Fibroblast of lung (primary cell): ENCODE results near the gene SLC2A3. TPM values are rescaled to one million over a fixed set of nuclear protein-coding genes. Genes with fewer than 3 reads are reported as not detected.

Source experiments
- DNase-seq, 2 donors: peaks; one replicate each; pipeline versions ENCODE4 v3.0.0 to v3.0.0-alpha.2; 2010; ENCODE audit warnings: low read depth in 2 of 2
- H2AFZ ChIP-seq: 2 replicates; pipeline ENCODE4 v1.5.1; 2012; ENCODE audit warnings: low read length, control low read depth, inconsistent platforms
- H3K27ac ChIP-seq: 2 replicates; pipeline ENCODE4 v1.5.1; 2011; ENCODE audit warnings: low read length, control low read depth; ENCODE audit not compliant: insufficient read depth
- H3K27me3 ChIP-seq: 2 replicates; pipeline ENCODE4 v1.5.1; 2011; ENCODE audit warnings: mild to moderate bottlenecking, low read length; ENCODE audit not compliant: control insufficient read depth, insufficient read depth
- H3K36me3 ChIP-seq: 2 replicates; pipeline ENCODE4 v1.5.1; 2011; ENCODE audit warnings: low read length; ENCODE audit not compliant: control insufficient read depth, insufficient read depth
- H3K4me1 ChIP-seq: 2 replicates; pipeline ENCODE4 v1.5.1; 2011; ENCODE audit warnings: low read length; ENCODE audit not compliant: control insufficient read depth, insufficient read depth; ENCODE audit errors: extremely low read depth
- H3K4me2 ChIP-seq: 2 replicates; pipeline ENCODE4 v1.5.1; 2011; ENCODE audit warnings: low read length, control low read depth; ENCODE audit not compliant: insufficient read depth; ENCODE audit errors: extremely low read depth
- H3K4me3 ChIP-seq, 4 experiments: fragments of 200-600 bp in 1 of 4; sonication (generic) in 1 of 4; replicated peaks in 1 of 4; 2 replicates each; pipeline ENCODE4 v1.5.1; 2011 to 2016; ENCODE audit warnings: low read length in 4 of 4, low read depth in 3 of 4, mild to moderate bottlenecking in 3 of 4, control low read depth in 2 of 4, inconsistent platforms in 1 of 4, mixed read lengths in 1 of 4; ENCODE audit not compliant: insufficient read depth in 1 of 4; ENCODE audit errors: control extremely low read depth in 1 of 4
- H3K79me2 ChIP-seq: 2 replicates; pipeline ENCODE4 v1.5.1; 2012; ENCODE audit warnings: mild to moderate bottlenecking, low read length, inconsistent platforms; ENCODE audit not compliant: control insufficient read depth, insufficient read depth
- H3K9ac ChIP-seq: 2 replicates; pipeline ENCODE4 v1.5.1; 2011; ENCODE audit warnings: mild to moderate bottlenecking, low read length, control low read depth; ENCODE audit not compliant: insufficient read depth
- H3K9me3 ChIP-seq: 2 replicates; pipeline ENCODE4 v1.5.1; 2012; ENCODE audit warnings: low read depth, low read length; ENCODE audit not compliant: control insufficient read depth, insufficient read depth
- H4K20me1 ChIP-seq: 2 replicates; pipeline ENCODE4 v1.5.1; 2011; ENCODE audit warnings: low read length; ENCODE audit not compliant: control insufficient read depth, insufficient read depth; ENCODE audit errors: extremely low read depth
- EZH2 ChIP-seq: IDR thresholded peaks from 2 replicates; pipeline ENCODE4 v1.5.1; 2012; ENCODE audit warnings: low read length, control low read depth, mild to moderate bottlenecking; ENCODE audit errors: missing control alignments
- polyA plus RNA-seq, 2 donors: library from polyadenylated mRNA; depleted of rRNA in 1 of 2; stranded (reverse) in 1 of 2; unstranded in 1 of 2; fragments of >200 nt; gene quantifications; 2 replicates each; pipeline ENCODE4 v1.2.1, GENCODE V29; 2011 to 2012; ENCODE audit warnings: missing spikeins in 1 of 2
- total RNA-seq: library from RNA; depleted of rRNA; stranded (reverse); fragments of >200 nt; gene quantifications from 2 replicates; pipeline ENCODE4 v1.2.1, GENCODE V29; 2014
- TF ChIP-seq, protein P1 (sequence below), 2 donors: IDR thresholded peaks in 1 of 2; conservative IDR thresholded peaks in 1 of 2; 1 replicate in 1 of 2; 2 replicates in 1 of 2; pipeline ENCODE4 v1.5.1; 2011 to 2012; ENCODE audit warnings: low read length in 2 of 2, control low read depth in 1 of 2, inconsistent platforms in 1 of 2, low read depth in 1 of 2, mild to moderate bottlenecking in 1 of 2

SLC2A3 gene
- total and polyA plus RNA-seq, 2 donors (not counting 1 experiment from before 2014, with no cell fraction given), result 124 to 127 TPM

DNA sequence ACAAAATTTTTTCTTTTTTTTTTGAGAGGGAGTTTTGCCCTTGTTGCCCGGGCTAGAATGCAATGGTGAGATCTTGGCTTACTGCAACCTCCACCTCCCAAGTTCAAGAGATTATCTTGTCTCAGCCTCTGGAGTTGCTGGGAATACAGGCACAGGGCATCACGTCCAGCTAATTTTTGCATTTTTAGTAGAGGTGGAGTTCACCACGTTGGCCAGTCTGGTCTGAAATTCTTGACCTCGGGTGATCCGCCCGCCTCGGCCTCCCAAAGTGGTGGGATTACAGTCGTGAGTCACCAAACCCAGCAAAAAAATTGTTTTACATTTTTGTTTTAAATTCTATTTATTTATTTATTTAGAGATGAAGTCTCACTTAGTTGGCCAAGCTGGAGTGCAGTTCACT, 58.6 kb downstream of the SLC2A3 start:
- H4K20me1 ChIP-seq, result no peaks in the 10 kb centered on the region
- H3K4me1 ChIP-seq, result no peaks in the 10 kb centered on the region
- H3K27me3 ChIP-seq, result no peaks in the 10 kb centered on the region
- no peak overlapping the region for H3K9ac ChIP-seq
- DNase-seq, result no peak
- no peak overlapping the region for H3K27ac ChIP-seq
- no peak for TF ChIP-seq EZH2
- TF ChIP-seq, protein P1, sequence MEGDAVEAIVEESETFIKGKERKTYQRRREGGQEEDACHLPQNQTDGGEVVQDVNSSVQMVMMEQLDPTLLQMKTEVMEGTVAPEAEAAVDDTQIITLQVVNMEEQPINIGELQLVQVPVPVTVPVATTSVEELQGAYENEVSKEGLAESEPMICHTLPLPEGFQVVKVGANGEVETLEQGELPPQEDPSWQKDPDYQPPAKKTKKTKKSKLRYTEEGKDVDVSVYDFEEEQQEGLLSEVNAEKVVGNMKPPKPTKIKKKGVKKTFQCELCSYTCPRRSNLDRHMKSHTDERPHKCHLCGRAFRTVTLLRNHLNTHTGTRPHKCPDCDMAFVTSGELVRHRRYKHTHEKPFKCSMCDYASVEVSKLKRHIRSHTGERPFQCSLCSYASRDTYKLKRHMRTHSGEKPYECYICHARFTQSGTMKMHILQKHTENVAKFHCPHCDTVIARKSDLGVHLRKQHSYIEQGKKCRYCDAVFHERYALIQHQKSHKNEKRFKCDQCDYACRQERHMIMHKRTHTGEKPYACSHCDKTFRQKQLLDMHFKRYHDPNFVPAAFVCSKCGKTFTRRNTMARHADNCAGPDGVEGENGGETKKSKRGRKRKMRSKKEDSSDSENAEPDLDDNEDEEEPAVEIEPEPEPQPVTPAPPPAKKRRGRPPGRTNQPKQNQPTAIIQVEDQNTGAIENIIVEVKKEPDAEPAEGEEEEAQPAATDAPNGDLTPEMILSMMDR (conservative IDR thresholded peaks at IDR 0.05 in 1 of 2, IDR thresholded peaks at IDR 0.05 in 1 of 2; ENCODE audit: low read depth in 1 of 2, low read length in 2 of 2), result no peak
- H2AFZ ChIP-seq, result no peak overlapping the region
- no peak overlapping the region for H3K4me3 ChIP-seq
- no peaks in the 10 kb centered on the region for H3K36me3 ChIP-seq
- no peaks in the 10 kb centered on the region for H3K9me3 ChIP-seq
- H3K79me2 ChIP-seq, result no peaks in the 10 kb centered on the region
- H3K4me2 ChIP-seq, result no peak overlapping the region

DNA sequence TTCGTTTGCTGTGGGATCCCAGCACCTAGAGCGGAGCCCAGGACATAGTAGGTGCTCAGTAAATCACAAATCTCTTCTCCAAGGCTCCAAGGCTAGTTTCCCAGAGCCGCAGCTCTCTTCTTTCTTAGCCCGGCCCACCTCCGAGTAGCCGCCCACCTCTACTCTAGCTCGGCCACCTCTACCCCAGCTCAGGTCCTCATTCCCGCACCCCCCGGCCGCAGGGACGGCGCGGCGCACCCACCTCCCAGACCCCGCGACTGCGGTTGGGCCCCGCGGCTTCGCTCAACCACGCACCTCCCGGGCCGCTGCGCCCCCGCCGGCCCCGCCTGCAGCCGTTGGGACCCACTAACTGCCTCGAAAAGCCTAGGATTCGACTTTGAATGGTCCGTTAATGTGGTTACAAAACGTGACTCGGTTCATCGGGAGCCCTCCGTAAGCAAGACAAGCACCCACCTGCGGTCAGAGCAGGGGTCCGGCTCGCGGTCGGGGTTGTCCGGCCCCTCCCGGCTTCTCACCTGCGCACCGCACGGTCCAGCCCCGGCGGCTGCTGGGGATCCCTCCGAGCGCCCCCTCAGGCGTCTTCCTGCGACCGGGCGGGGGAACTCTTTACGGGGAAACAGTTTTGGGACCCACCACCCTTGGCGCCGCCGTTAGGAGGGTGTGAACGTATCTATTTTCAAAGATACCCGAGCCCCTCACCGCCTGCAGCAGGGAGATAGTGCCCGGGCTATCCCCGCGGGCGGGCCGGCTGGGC, 63.2 kb downstream of the SLC2A3 start, which contains the start of gene SLC2A14:
SLC2A14 (minus strand) TSS at position 350 of the 754 bp plus-strand sequence. CDS start 3,035 bp downstream, outside the sequence.
- DNase-seq, result peak in 1 of 2 donors; percentile 3
- peak within 1 kb of the TSS in 3 of 4 experiments; percentile 6 to 46 (median 29) for H3K4me3 ChIP-seq

DNA sequence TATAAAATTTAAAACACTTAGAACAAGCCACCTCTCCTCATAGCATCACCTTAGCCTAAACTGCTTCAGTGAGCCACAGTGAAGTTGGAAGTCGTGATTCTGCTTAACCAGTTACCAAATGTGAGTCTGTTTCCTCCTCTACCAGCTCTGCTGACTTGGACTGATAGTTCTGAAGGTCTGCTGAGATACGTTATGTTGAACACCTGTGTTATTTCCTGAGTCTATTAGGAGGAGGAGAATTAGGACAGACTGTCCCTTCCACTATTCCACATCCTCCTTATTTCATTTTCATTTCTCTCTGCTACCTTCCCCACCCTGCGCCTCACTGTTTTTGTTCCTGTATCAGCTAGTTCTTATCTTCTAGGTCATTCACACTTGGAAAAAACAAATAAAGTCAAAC, 65.7 kb downstream of the SLC2A3 start:
- Histone ChIP-seq H4K20me1 (no peaks in the 10 kb centered on the region), H3K4me2 (no peak overlapping the region), H3K9ac (no peak overlapping the region), H2AFZ (no peak overlapping the region), H3K27ac (no peak overlapping the region), H3K4me3 (no peak overlapping the region), H3K4me1 (no peaks in the 10 kb centered on the region), H3K9me3 (no peaks in the 10 kb centered on the region), H3K79me2 (no peaks in the 10 kb centered on the region), H3K27me3 (no peaks in the 10 kb centered on the region), H3K36me3 (no peaks in the 10 kb centered on the region)
- DNase-seq, result no peak
- TF ChIP-seq, protein P1 (conservative IDR thresholded peaks at IDR 0.05 in 1 of 2, IDR thresholded peaks at IDR 0.05 in 1 of 2; ENCODE audit: low read depth in 1 of 2, low read length in 2 of 2), result no peak

More for the DNA sequence above, 63.2 kb downstream of the SLC2A3 start, which contains the start of gene SLC2A14:
- no peaks in the 10 kb centered on the region for H3K4me1 ChIP-seq
- no peaks in the 10 kb centered on the region for H3K27me3 ChIP-seq
- peak within 1 kb of the TSS; percentile 66 for H3K4me2 ChIP-seq
- H3K9ac ChIP-seq, result no peak within 1 kb of the TSS
- H4K20me1 ChIP-seq, result no peaks in the 10 kb centered on the region
- no peaks in the 10 kb centered on the region for H3K9me3 ChIP-seq
- H2AFZ ChIP-seq, result no peak within 1 kb of the TSS
- no peak within 1 kb of the TSS for H3K27ac ChIP-seq
- TF ChIP-seq, protein P1 (conservative IDR thresholded peaks at IDR 0.05 in 1 of 2, IDR thresholded peaks at IDR 0.05 in 1 of 2; ENCODE audit: low read depth in 1 of 2, low read length in 2 of 2), result peak in 1 of 2 donors; percentile 2
- TF ChIP-seq EZH2, result peak; percentile 47
- no peaks in the 10 kb centered on the region for H3K79me2 ChIP-seq
- H3K36me3 ChIP-seq, result no peaks in the 10 kb centered on the region

Other genes starting within 250 kb of the SLC2A3 start
- gene GDF3, start 240.4 kb downstream of the SLC2A3 start, total RNA-seq, result not detected in 2 replicates
- not detected in 2 replicates for gene GDF3, start 240.4 kb downstream of the SLC2A3 start, polyA plus RNA-seq
- gene DPPA3, start 224.8 kb downstream of the SLC2A3 start, total RNA-seq, result not detected in 2 replicates
- not detected in 2 replicates for gene DPPA3, start 224.8 kb downstream of the SLC2A3 start, polyA plus RNA-seq
- gene CLEC4C, start 188.8 kb downstream of the SLC2A3 start, total RNA-seq, result not detected in 2 replicates
- not detected in 2 replicates for gene CLEC4C, start 188.8 kb downstream of the SLC2A3 start, polyA plus RNA-seq
- not detected in 2 replicates for gene NANOGNB, start 171.0 kb downstream of the SLC2A3 start, total RNA-seq
- not detected in 2 replicates for gene NANOGNB, start 171.0 kb downstream of the SLC2A3 start, polyA plus RNA-seq
- gene NANOG, start 146.8 kb downstream of the SLC2A3 start, total RNA-seq, result not detected in 2 replicates
- gene NANOG, start 146.8 kb downstream of the SLC2A3 start, polyA plus RNA-seq, result 0.02 TPM in 1 of 2 replicates, not detected in the other
- gene SLC2A14, start 63.3 kb downstream of the SLC2A3 start, total RNA-seq, result under 0.01 and 0.17 TPM in 2 replicates
- 0.07 TPM in 2 replicates for gene SLC2A14, start 63.3 kb downstream of the SLC2A3 start, polyA plus RNA-seq
- 5.4 and 8.3 TPM in 2 replicates for gene FOXJ2, start 96.5 kb upstream of the SLC2A3 start, total RNA-seq
- 8.3 and 9.2 TPM in 2 replicates for gene FOXJ2, start 96.5 kb upstream of the SLC2A3 start, polyA plus RNA-seq
- 0.17 TPM in 1 of 2 replicates, not detected in the other for gene C3AR1, start 130.2 kb upstream of the SLC2A3 start, total RNA-seq
- gene C3AR1, start 130.2 kb upstream of the SLC2A3 start, polyA plus RNA-seq, result 0.34 and 0.37 TPM in 2 replicates
- 40.8 and 41.1 TPM in 2 replicates for gene NECAP1, start 146.1 kb upstream of the SLC2A3 start, total RNA-seq
- gene NECAP1, start 146.1 kb upstream of the SLC2A3 start, polyA plus RNA-seq, result 31.0 and 37.9 TPM in 2 replicates
- 0.26 and 0.33 TPM in 2 replicates for gene CLEC4A, start 187.4 kb upstream of the SLC2A3 start, total RNA-seq
- gene CLEC4A, start 187.4 kb upstream of the SLC2A3 start, polyA plus RNA-seq, result 0.26 and 0.61 TPM in 2 replicates
- not detected in 2 replicates for gene ZNF705A, start 220.8 kb upstream of the SLC2A3 start, total RNA-seq
- not detected in 2 replicates for gene ZNF705A, start 220.8 kb upstream of the SLC2A3 start, polyA plus RNA-seq